Loucy (cell line): ENCODE data around the gene DLG2.

Experiments
- H2AFZ ChIP-seq: fragments of 200-600 bp; sonication (generic); 2 replicates; pipeline ENCODE4 v1.6.0; 2016; ENCODE audit warnings: antibody characterized with exemption, mild to moderate bottlenecking, low read length, moderate library complexity
- H3F3A ChIP-seq: fragments of 200-600 bp; 2 replicates; pipeline ENCODE4 v1.6.0; 2016; ENCODE audit warnings: antibody characterized with exemption, low read depth, mild to moderate bottlenecking
- H3K27me3 ChIP-seq: fragments of 200-600 bp; sonication (generic); 2 replicates; pipeline ENCODE4 v1.6.1; 2014; ENCODE audit warnings: low read length, mild to moderate bottlenecking; ENCODE audit not compliant: insufficient read depth, poor library complexity, severe bottlenecking
- H3K36me3 ChIP-seq: fragments of 200-600 bp; sonication (generic); 2 replicates; pipeline ENCODE4 v1.6.1; 2016; ENCODE audit warnings: low read length; ENCODE audit not compliant: insufficient read depth
- H3K4me1 ChIP-seq: fragments of 200-600 bp; sonication (generic); 2 replicates; pipeline ENCODE4 v1.5.1; 2014; ENCODE audit warnings: low read length, mild to moderate bottlenecking; ENCODE audit not compliant: insufficient read depth, poor library complexity, severe bottlenecking
- H3K4me2 ChIP-seq: fragments of 200-600 bp; sonication (generic); 2 replicates; pipeline ENCODE4 v1.6.0; 2014; ENCODE audit warnings: antibody characterized with exemption, low read length, low read depth, mild to moderate bottlenecking; ENCODE audit not compliant: poor library complexity, severe bottlenecking
- H3K4me3 ChIP-seq: fragments of 200-600 bp; sonication (generic); 2 replicates; pipeline ENCODE4 v1.5.1; 2014; ENCODE audit warnings: low read length, mild to moderate bottlenecking, mixed read lengths; ENCODE audit not compliant: poor library complexity, severe bottlenecking
- H3K79me2 ChIP-seq: fragments of 200-600 bp; sonication (generic); 2 replicates; pipeline ENCODE4 v1.6.1; 2014; ENCODE audit warnings: low read length; ENCODE audit not compliant: insufficient read depth
- H3K9ac ChIP-seq: fragments of 200-600 bp; sonication (generic); 2 replicates; pipeline ENCODE4 v1.6.0; 2014; ENCODE audit warnings: mild to moderate bottlenecking, low read depth, low read length, moderate library complexity; ENCODE audit not compliant: poor library complexity, severe bottlenecking
- H3K9me2 ChIP-seq: fragments of 200-600 bp; sonication (generic); replicated peaks from 2 replicates; pipeline ENCODE4 v1.6.1; 2016; ENCODE audit warnings: low read depth, low read length, mixed read lengths
- H3K9me3 ChIP-seq: fragments of 200-600 bp; sonication (generic); 2 replicates; pipeline ENCODE4 v1.6.1; 2014; ENCODE audit warnings: mild to moderate bottlenecking, antibody characterized with exemption, low read length, low read depth; ENCODE audit not compliant: insufficient read depth
- H4K20me1 ChIP-seq: fragments of 200-600 bp; sonication (generic); 2 replicates; pipeline ENCODE4 v1.6.0; 2014; ENCODE audit warnings: antibody characterized with exemption, low read length, mild to moderate bottlenecking; ENCODE audit not compliant: insufficient read depth, poor library complexity, severe bottlenecking
- EZH2phosphoT487 ChIP-seq: fragments of 200-600 bp; IDR thresholded peaks from 2 replicates; pipeline ENCODE4 v1.6.1; 2018; ENCODE audit warnings: antibody characterized with exemption, mild to moderate bottlenecking, moderate library complexity, borderline replicate concordance
- TF ChIP-seq, protein P1 (sequence below): fragments of 200-600 bp; sonication (generic); conservative IDR thresholded peaks from 2 replicates; pipeline ENCODE4 v1.5.1; 2014; ENCODE audit warnings: mild to moderate bottlenecking, antibody characterized with exemption, low read length

DLG2 gene

DNA sequence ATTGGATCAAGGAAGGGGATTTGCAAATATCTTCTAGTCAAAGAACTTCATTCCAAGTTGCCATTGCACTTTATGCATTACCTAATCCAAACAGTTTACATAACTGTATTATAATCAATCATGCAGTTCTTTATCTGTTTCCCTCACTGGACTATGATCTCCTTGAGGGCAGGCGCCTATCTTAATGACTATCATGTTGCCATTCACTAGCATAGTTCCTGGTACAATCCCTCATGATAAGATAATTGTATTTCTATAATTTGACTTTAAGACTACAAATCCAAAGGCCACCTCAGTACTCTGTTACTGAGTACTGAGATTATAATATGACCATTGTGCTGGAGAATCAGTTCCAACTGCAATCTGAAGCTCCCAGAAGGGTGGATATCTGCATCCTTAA lies 2062.3 kb downstream of the DLG2 start:
- no peaks in the 10 kb centered on the region for H3K36me3 ChIP-seq
- no peak overlapping the region for H3K4me2 ChIP-seq
- no peak overlapping the region for H3K9ac ChIP-seq
- H3F3A ChIP-seq: no peaks in the 10 kb centered on the region
- no peak overlapping the region for H2AFZ ChIP-seq
- no peaks in the 10 kb centered on the region for H3K27me3 ChIP-seq
- H3K79me2 ChIP-seq: no peaks in the 10 kb centered on the region
- H3K9me3 ChIP-seq: no peaks in the 10 kb centered on the region
- H4K20me1 ChIP-seq: no peaks in the 10 kb centered on the region
- H3K4me3 ChIP-seq: no peak overlapping the region
- TF ChIP-seq EZH2phosphoT487: no peak
- TF ChIP-seq, protein P1, sequence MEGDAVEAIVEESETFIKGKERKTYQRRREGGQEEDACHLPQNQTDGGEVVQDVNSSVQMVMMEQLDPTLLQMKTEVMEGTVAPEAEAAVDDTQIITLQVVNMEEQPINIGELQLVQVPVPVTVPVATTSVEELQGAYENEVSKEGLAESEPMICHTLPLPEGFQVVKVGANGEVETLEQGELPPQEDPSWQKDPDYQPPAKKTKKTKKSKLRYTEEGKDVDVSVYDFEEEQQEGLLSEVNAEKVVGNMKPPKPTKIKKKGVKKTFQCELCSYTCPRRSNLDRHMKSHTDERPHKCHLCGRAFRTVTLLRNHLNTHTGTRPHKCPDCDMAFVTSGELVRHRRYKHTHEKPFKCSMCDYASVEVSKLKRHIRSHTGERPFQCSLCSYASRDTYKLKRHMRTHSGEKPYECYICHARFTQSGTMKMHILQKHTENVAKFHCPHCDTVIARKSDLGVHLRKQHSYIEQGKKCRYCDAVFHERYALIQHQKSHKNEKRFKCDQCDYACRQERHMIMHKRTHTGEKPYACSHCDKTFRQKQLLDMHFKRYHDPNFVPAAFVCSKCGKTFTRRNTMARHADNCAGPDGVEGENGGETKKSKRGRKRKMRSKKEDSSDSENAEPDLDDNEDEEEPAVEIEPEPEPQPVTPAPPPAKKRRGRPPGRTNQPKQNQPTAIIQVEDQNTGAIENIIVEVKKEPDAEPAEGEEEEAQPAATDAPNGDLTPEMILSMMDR: no peak
- H3K9me2 ChIP-seq: no peaks in the 10 kb centered on the region
- H3K4me1 ChIP-seq: no peaks in the 10 kb centered on the region

DNA sequence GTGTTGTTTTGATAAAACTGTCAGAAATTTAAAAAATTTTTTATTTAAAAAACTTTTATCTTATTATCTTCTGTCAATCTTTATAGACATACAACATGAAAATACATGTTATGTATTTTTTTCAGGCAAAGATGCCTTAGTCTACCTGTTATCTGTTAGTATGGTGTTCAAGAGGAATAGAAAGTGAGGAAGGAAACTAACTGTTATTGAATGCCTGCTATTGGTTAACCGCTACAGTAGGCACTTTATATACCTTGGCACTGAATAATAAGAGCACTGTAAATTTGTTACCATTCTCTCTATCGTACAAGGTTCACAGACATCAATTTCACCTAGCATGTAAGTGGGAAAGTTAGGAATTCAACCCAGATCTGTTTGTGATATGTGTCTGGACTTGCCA lies 2068.9 kb downstream of the DLG2 start:
- Histone ChIP-seq H3K27me3 (no peaks in the 10 kb centered on the region), H3F3A (no peaks in the 10 kb centered on the region), H3K4me3 (no peak overlapping the region), H3K4me1 (no peaks in the 10 kb centered on the region), H4K20me1 (no peaks in the 10 kb centered on the region), H3K9me3 (no peaks in the 10 kb centered on the region), H2AFZ (no peak overlapping the region), H3K4me2 (no peak overlapping the region), H3K9ac (no peak overlapping the region), H3K79me2 (no peaks in the 10 kb centered on the region), H3K36me3 (no peaks in the 10 kb centered on the region), H3K9me2 (no peaks in the 10 kb centered on the region)
- TF ChIP-seq, protein P1: no peak
- TF ChIP-seq EZH2phosphoT487: no peak

DNA sequence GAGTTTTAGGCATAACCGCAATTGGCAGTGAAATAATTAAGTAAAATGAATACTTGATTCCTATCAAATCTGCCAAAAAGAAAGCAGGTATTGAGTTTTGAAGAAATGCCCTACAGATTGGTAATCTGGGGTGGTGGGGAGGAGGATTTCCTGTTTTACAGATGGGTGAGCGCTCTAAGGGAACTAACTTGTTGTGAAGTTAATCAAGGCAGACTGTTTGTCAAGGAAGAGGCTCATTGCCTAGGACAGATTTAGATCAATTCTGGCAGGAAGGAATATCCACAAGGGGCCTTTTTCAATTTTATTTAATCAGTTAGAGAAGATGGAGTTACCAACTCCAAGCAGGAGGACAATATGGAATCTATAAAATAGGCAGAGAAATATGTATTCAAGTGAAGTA lies 2069.5 kb downstream of the DLG2 start:
- H3K9ac ChIP-seq: no peak overlapping the region
- no peak overlapping the region for H3K4me3 ChIP-seq
- no peaks in the 10 kb centered on the region for H3F3A ChIP-seq
- no peak overlapping the region for H3K4me2 ChIP-seq
- H3K9me2 ChIP-seq: no peaks in the 10 kb centered on the region
- no peaks in the 10 kb centered on the region for H3K27me3 ChIP-seq
- H3K36me3 ChIP-seq: no peaks in the 10 kb centered on the region
- H2AFZ ChIP-seq: no peak overlapping the region
- H3K4me1 ChIP-seq: no peaks in the 10 kb centered on the region
- no peaks in the 10 kb centered on the region for H3K79me2 ChIP-seq
- no peaks in the 10 kb centered on the region for H3K9me3 ChIP-seq
- TF ChIP-seq, protein P1: no peak
- TF ChIP-seq EZH2phosphoT487: no peak
- no peaks in the 10 kb centered on the region for H4K20me1 ChIP-seq
